A549 (cell line): ENCODE data around the gene MAGI1. TPM values are rescaled to one million over a fixed set of nuclear protein-coding genes. Genes with fewer than 3 reads are reported as not detected.

ENCODE experiments used
- ATAC-seq, 2 experiments: fragments of 200-7000 bp in 1 of 2; fragments of >200 bp in 1 of 2; cut with Nextera tagmentation in 1 of 2; cut with Tn5 transposase in 1 of 2; 3 replicates each; pipeline versions ENCODE4 v1.8.0 to v1.9.1; 2018 to 2020; ENCODE audit warnings: mild to moderate bottlenecking in 1 of 2, moderate library complexity in 1 of 2
- CTCF ChIA-PET: fragments of 300-600 bp; sonication (Branson Sonifier 250); formaldehyde crosslinking; extraction: SDS; loops from one replicate; lab custom pipeline; 2021; ENCODE audit warnings: antibody characterized with exemption, inconsistent platforms; lab: Yijun Ruan, JAX
- POLR2A ChIA-PET: fragments of 350-600 bp; formaldehyde crosslinking; extraction: SDS; loops from one replicate; lab custom pipeline; 2021; ENCODE audit warnings: antibody characterized with exemption, inconsistent platforms; lab: Yijun Ruan, JAX
- DNase-seq, 2 experiments: peaks; one replicate each; pipeline versions ENCODE4 v3.0.0 to v3.0.0-alpha.2; 2011 to 2016; ENCODE audit warnings: low read depth in 1 of 2, low spot score in 1 of 2
- FAIRE-seq: peaks from 2 replicates; lab custom pipeline; 2011; peaks lifted over from hg19 to GRCh38; lab: Jason Lieb, UNC
- H3K27ac ChIP-seq, 2 experiments: fragments of >200 bp; sonication (Bioruptor Twin); formaldehyde crosslinking; 3 replicates each; pipeline ENCODE4 v1.5.1; 2016 to 2017
- H3K4me1 ChIP-seq: fragments of >200 bp; sonication (Bioruptor Twin); formaldehyde crosslinking; 3 replicates; pipeline ENCODE4 v1.6.1; 2016
- H3K4me2 ChIP-seq: fragments of >200 bp; sonication (Bioruptor Twin); formaldehyde crosslinking; 3 replicates; pipeline ENCODE4 v1.6.1; 2016
- H3K4me3 ChIP-seq: fragments of >200 bp; sonication (Bioruptor Twin); formaldehyde crosslinking; 3 replicates; pipeline ENCODE4 v1.5.1; 2016
- H3K9me3 ChIP-seq: fragments of >200 bp; sonication (Bioruptor Twin); formaldehyde crosslinking; 3 replicates; pipeline ENCODE4 v1.6.1; 2016
- ATOH8 ChIP-seq: fragments of 250-450 bp; sonication (Bioruptor Pico); IDR thresholded peaks from 2 replicates; pipeline ENCODE4 v1.5.0; 2020; ENCODE audit warnings: low read depth, mild to moderate bottlenecking, moderate library complexity
- CBX8 ChIP-seq: fragments of 200-600 bp; sonication (generic); IDR thresholded peaks from 2 replicates; pipeline ENCODE4 v1.6.1; 2016
- CHD4 ChIP-seq: fragments of 200-600 bp; sonication (generic); IDR thresholded peaks from 2 replicates; pipeline ENCODE4 v1.6.1; 2016; ENCODE audit warnings: antibody characterized with exemption, mild to moderate bottlenecking, borderline replicate concordance
- E2F6 ChIP-seq: IDR thresholded peaks from 2 replicates; pipeline ENCODE4 v1.6.1; 2012; ENCODE audit warnings: low read depth, borderline replicate concordance
- EHMT2 ChIP-seq: fragments of 200-600 bp; sonication (generic); IDR thresholded peaks from 2 replicates; pipeline ENCODE4 v1.6.1; 2016; ENCODE audit warnings: antibody characterized with exemption, low read depth, mild to moderate bottlenecking, moderate library complexity
- FOSB ChIP-seq: fragments of 250-450 bp; sonication (Bioruptor Pico); IDR thresholded peaks from 2 replicates; pipeline ENCODE4 v1.5.0; 2020; ENCODE audit warnings: mild to moderate bottlenecking, moderate library complexity
- FOSL2 ChIP-seq, 2 experiments: fragments of 450-650 bp in 1 of 2; fragments of >200 bp in 1 of 2; sonication (Bioruptor Twin) in 1 of 2; formaldehyde crosslinking; IDR thresholded peaks; 2 replicates each; pipeline versions ENCODE4 v1.5.0 to v1.6.1; 2016 to 2020; ENCODE audit warnings: mild to moderate bottlenecking in 1 of 2, moderate library complexity in 1 of 2
- FOXS1 ChIP-seq: fragments of 250-450 bp; sonication (Bioruptor Pico); IDR thresholded peaks from 2 replicates; pipeline ENCODE4 v1.5.0; 2020; ENCODE audit warnings: mild to moderate bottlenecking, moderate library complexity
- HMGXB4 ChIP-seq: fragments of 250-450 bp; sonication (Bioruptor Pico); IDR thresholded peaks from 2 replicates; pipeline ENCODE4 v1.5.0; 2021; ENCODE audit warnings: mild to moderate bottlenecking, moderate library complexity, borderline replicate concordance
- HOXA7 ChIP-seq: fragments of 250-450 bp; sonication (Bioruptor Pico); IDR thresholded peaks from 2 replicates; pipeline ENCODE4 v1.5.0; 2020; ENCODE audit warnings: mild to moderate bottlenecking, moderate library complexity
- JUN ChIP-seq, 2 experiments: fragments of >200 bp; sonication (Bioruptor Twin); formaldehyde crosslinking; IDR thresholded peaks; 2 replicates in 1 of 2; 3 replicates in 1 of 2; pipeline ENCODE4 v1.6.1; 2016 to 2017
- KDM1A ChIP-seq: fragments of 200-600 bp; sonication (generic); IDR thresholded peaks from 2 replicates; pipeline ENCODE4 v1.6.1; 2016; ENCODE audit warnings: low read depth, mild to moderate bottlenecking
- MAX ChIP-seq: IDR thresholded peaks from 2 replicates; pipeline ENCODE4 v1.6.1; 2012
- POLR2A ChIP-seq: IDR thresholded peaks from 2 replicates; pipeline ENCODE4 v1.6.1; 2012; ENCODE audit warnings: mild to moderate bottlenecking, low read length
- RARB ChIP-seq: fragments of 250-450 bp; sonication (Bioruptor Pico); IDR thresholded peaks from 2 replicates; pipeline ENCODE4 v1.8.0; 2021; ENCODE audit warnings: mild to moderate bottlenecking, moderate library complexity
- SMC3 ChIP-seq: fragments of >200 bp; sonication (Bioruptor Twin); formaldehyde crosslinking; IDR thresholded peaks from 3 replicates; pipeline ENCODE4 v1.6.1; 2018; ENCODE audit warnings: inconsistent platforms
- SREBF2 ChIP-seq: fragments of 450-650 bp; IDR thresholded peaks from 2 replicates; pipeline ENCODE4 v1.6.1; 2014; ENCODE audit warnings: mild to moderate bottlenecking, moderate library complexity
- TP53 ChIP-seq: fragments of 250-450 bp; sonication (Bioruptor Pico); IDR thresholded peaks from 2 replicates; pipeline ENCODE4 v1.5.0; 2021; ENCODE audit warnings: mild to moderate bottlenecking, moderate library complexity
- whole genome bisulfite sequencing: methylation state at CpG from one replicate; pipeline ENCODE4 v1.1.6; 2017; ENCODE audit errors: missing lambda C conversion rate; 5-methylcytosine and 5-hydroxymethylcytosine counted together
- polyA plus RNA-seq, 4 experiments: library from polyadenylated mRNA; depleted of rRNA in 3 of 4; stranded (reverse); fragments of >200 nt; fragmentation: RNase III in 1 of 4; extraction: RNeasy Plus Mini Kit Qiagen cat#74134 plus additional on column Dnase treatment in 1 of 4; gene quantifications; 2 replicates in 3 of 4; 3 replicates in 1 of 4; pipeline ENCODE4 v1.2.3, GENCODE V29; 2011 to 2017

MAGI1 gene
- polyA plus RNA-seq, 2 of the 4 experiments (the other 2 are of a cell fraction) = 4.7 to 6.6 TPM

- FAIRE-seq (no peak), DNase-seq (no peak), ATAC-seq (no peak)
- 100% methylated on average over 1 of the region's 1 CpG for WGBS
- Histone ChIP-seq H3K9me3 (no peaks in the 10 kb centered on the region), H3K4me2 (no peak overlapping the region), H3K4me3 (no peak overlapping the region), H3K27ac (no peak overlapping the region), H3K4me1 (no peaks in the 10 kb centered on the region)
- CTCF ChIA-PET = no interaction called here
- POLR2A ChIA-PET = no interaction called here
- TF ChIP-seq CHD4 (no peak), FOXS1 (CRISPR knock-in tag) (no peak), FOSL2 (IDR thresholded peaks at IDR 0.05) (no peak), FOSL2 (CRISPR knock-in tag; IDR thresholded peaks at IDR 0.05) (no peak), TP53 (CRISPR knock-in tag) (no peak)
These were observed 676.0 kb downstream of the MAGI1 start for GRCh38 chr3:65362688-65363087.

GRCh38 chr3:65361448-65361847, 677.3 kb downstream of the MAGI1 start:
- 45% methylated on average over 2 of the region's 2 CpGs for WGBS
- no peak overlapping the region for H3K4me2 ChIP-seq
- H3K9me3 ChIP-seq = no peaks in the 10 kb centered on the region
- POLR2A ChIA-PET = no interaction called here
- H3K4me3 ChIP-seq = no peak overlapping the region
- FAIRE-seq (no peak), ATAC-seq (no peak), DNase-seq (no peak)
- no peaks in the 10 kb centered on the region for H3K4me1 ChIP-seq
- no peak overlapping the region for H3K27ac ChIP-seq
- TF ChIP-seq FOSB (CRISPR knock-in tag) (no peak), ATOH8 (CRISPR knock-in tag) (no peak), RARB (CRISPR knock-in tag) (no peak), KDM1A (no peak), HMGXB4 (no peak), EHMT2 (no peak), SMC3 (no peak), HOXA7 (CRISPR knock-in tag) (no peak), JUN (IDR thresholded peaks at IDR 0.05) (no peak), E2F6 (no peak)
- CTCF ChIA-PET = no interaction called here

- H3K4me2 ChIP-seq = no peak overlapping the region
- no peak for ATAC-seq
- H3K4me3 ChIP-seq = no peak overlapping the region
- no peak for DNase-seq
- POLR2A ChIA-PET = no interaction called here
- H3K9me3 ChIP-seq = no peaks in the 10 kb centered on the region
- TF ChIP-seq KDM1A = no peak
- TF ChIP-seq MAX = no peak
- no peak for TF ChIP-seq SREBF2
- no peak for TF ChIP-seq POLR2A
- TF ChIP-seq CBX8 = no peak
- no peak for TF ChIP-seq CHD4
- TF ChIP-seq JUN (IDR thresholded peaks at IDR 0.05) = no peak
- FAIRE-seq = no peak
- CTCF ChIA-PET = no interaction called here
- no peak overlapping the region for H3K27ac ChIP-seq
- WGBS = 93% methylated on average over 71 of the region's 74 CpGs
- no peaks in the 10 kb centered on the region for H3K4me1 ChIP-seq
These were observed 682.1 kb downstream of the MAGI1 start for GRCh38 chr3:65356331-65357248.
